ENCODE measurements around the gene SGSM1.

Gene SGSM1

GRCh38 chr22:24938741-24939341 is 132.8 kb downstream of the SGSM1 start:
- TF ChIP-seq CTCF (IDR thresholded peaks at IDR 0.05; ENCODE audit: low read depth, low read length): peak; percentile 71
- no peak for TF ChIP-seq MAX (IDR thresholded peaks at IDR 0.05; ENCODE audit: low read depth, low read length)
- DNase-seq (ENCODE audit: low read depth): peak; percentile 60
- no peak overlapping the region for H3K4me3 ChIP-seq (ENCODE audit: low read depth, low read length)

GRCh38 chr22:24942301-24942700 is 136.3 kb downstream of the SGSM1 start:
- no peak for TF ChIP-seq MAX (IDR thresholded peaks at IDR 0.05; ENCODE audit: low read depth, low read length)
- no peak for TF ChIP-seq CTCF (IDR thresholded peaks at IDR 0.05; ENCODE audit: low read depth, low read length)
- TF ChIP-seq POLR2A (IDR thresholded peaks at IDR 0.05; ENCODE audit: extremely low read depth, insufficient read length): no peak
- no peak for TF ChIP-seq MYC (IDR thresholded peaks at IDR 0.05; ENCODE audit: low read depth, low read length)
- no peak for DNase-seq (ENCODE audit: low read depth)
- no peak overlapping the region for H3K4me3 ChIP-seq (ENCODE audit: low read depth, low read length)

GRCh38 chr22:24944217-24944937 is 138.4 kb downstream of the SGSM1 start:
- H3K4me3 ChIP-seq (ENCODE audit: low read depth, low read length): no peak overlapping the region
- TF ChIP-seq MAX (IDR thresholded peaks at IDR 0.05; ENCODE audit: low read depth, low read length) (no peak), POLR2A (IDR thresholded peaks at IDR 0.05; ENCODE audit: extremely low read depth, insufficient read length) (no peak), CTCF (IDR thresholded peaks at IDR 0.05; ENCODE audit: low read depth, low read length) (no peak), MYC (IDR thresholded peaks at IDR 0.05; ENCODE audit: low read depth, low read length) (no peak)
- DNase-seq (ENCODE audit: low read depth): no peak

- TF ChIP-seq MAX (IDR thresholded peaks at IDR 0.05; ENCODE audit: low read depth, low read length) (no peak), CTCF (IDR thresholded peaks at IDR 0.05; ENCODE audit: low read depth, low read length) (no peak), POLR2A (IDR thresholded peaks at IDR 0.05; ENCODE audit: extremely low read depth, insufficient read length) (no peak), MYC (IDR thresholded peaks at IDR 0.05; ENCODE audit: low read depth, low read length) (no peak)
- H3K4me3 ChIP-seq (ENCODE audit: low read depth, low read length): no peak overlapping the region
Observed at GRCh38 chr22:24945430-24945829, 139.4 kb downstream of the SGSM1 start.

GRCh38 chr22:24947383-24947782 is 141.4 kb downstream of the SGSM1 start:
- no peak for DNase-seq (ENCODE audit: low read depth)
- TF ChIP-seq CTCF (IDR thresholded peaks at IDR 0.05; ENCODE audit: low read depth, low read length) (no peak), MYC (IDR thresholded peaks at IDR 0.05; ENCODE audit: low read depth, low read length) (no peak), POLR2A (IDR thresholded peaks at IDR 0.05; ENCODE audit: extremely low read depth, insufficient read length) (no peak), MAX (IDR thresholded peaks at IDR 0.05; ENCODE audit: low read depth, low read length) (no peak)
- H3K4me3 ChIP-seq (ENCODE audit: low read depth, low read length): no peak overlapping the region

More at GRCh38 chr22:24945430-24945829, 139.4 kb downstream of the SGSM1 start:
- DNase-seq (ENCODE audit: low read depth): no peak

All from NB4 (cell line).